T-cell (primary cell): ENCODE data around the gene ST6GAL1. TPM values are rescaled to one million over a fixed set of nuclear protein-coding genes. Genes with fewer than 3 reads are reported as not detected.
"Not testable (repeated sequence)": the region's sequence is repeated elsewhere in the genome, so short reads cannot be mapped to it uniquely, and the experiment has no call there.

Source experiments
- ATAC-seq, 4 experiments: fragments of 200-7000 bp in 3 of 4; fragments of 150-1000 bp in 1 of 4; cut with Tn5 transposase; replicated peaks in 1 of 4; 1 replicate in 3 of 4; 2 replicates in 1 of 4; pipeline ENCODE4 v1.10.0; 2021; ENCODE audit warnings: moderate library complexity in 3 of 4, mild to moderate bottlenecking in 2 of 4, moderate number of reproducible peaks in 1 of 4
- CTCF ChIA-PET, 2 donors: fragments of 300-600 bp; sonication (Branson Sonifier 250); formaldehyde crosslinking; loops; one replicate each; lab custom pipeline; 2022; ENCODE audit warnings: antibody characterized with exemption in 2 of 2; lab: Charles Lee
- POLR2A ChIA-PET, 2 donors: fragments of 300-600 bp; sonication (Branson Sonifier 250); formaldehyde crosslinking; loops; one replicate each; lab custom pipeline; 2022; ENCODE audit warnings: antibody characterized with exemption in 2 of 2; lab: Charles Lee
- DNase-seq, 35 experiments: peaks; one replicate each; pipeline versions ENCODE4 v3.0.0 to v3.0.0-alpha.2; 2013 to 2023
- H3K27ac ChIP-seq: one replicate; pipeline ENCODE4 v1.5.1; 2013; ENCODE audit warnings: low read length
- H3K27me3 ChIP-seq, 2 experiments: replicated peaks in 1 of 2; 1 replicate in 1 of 2; 2 replicates in 1 of 2; pipeline versions ENCODE4 v1.6.1 to v1.7.0; 2013; ENCODE audit warnings: low read length in 1 of 2, mixed read lengths in 1 of 2; ENCODE audit not compliant: control insufficient read depth in 2 of 2, insufficient read depth in 2 of 2; ENCODE audit errors: extremely low read depth in 1 of 2
- H3K36me3 ChIP-seq, 2 donors: 1 replicate in 1 of 2; 2 replicates in 1 of 2; pipeline versions ENCODE4 v1.6.1 to v1.7.0; 2013; ENCODE audit warnings: low read length in 1 of 2; ENCODE audit not compliant: control insufficient read depth in 2 of 2, insufficient read depth in 1 of 2; ENCODE audit errors: extremely low read depth in 1 of 2
- H3K4me1 ChIP-seq, 2 experiments: 1 replicate in 1 of 2; 2 replicates in 1 of 2; pipeline versions ENCODE4 v1.6.1 to v1.7.0; 2013; ENCODE audit warnings: low read length in 2 of 2, mixed read lengths in 1 of 2; ENCODE audit not compliant: insufficient read depth in 2 of 2, control insufficient read depth in 1 of 2; ENCODE audit errors: extremely low read depth in 1 of 2
- H3K4me3 ChIP-seq, 2 donors: 1 replicate in 1 of 2; 2 replicates in 1 of 2; pipeline versions ENCODE4 v1.5.1 to v1.7.0; 2013; ENCODE audit warnings: mild to moderate bottlenecking in 2 of 2, low read length in 1 of 2, moderate library complexity in 1 of 2; ENCODE audit not compliant: control insufficient read depth in 1 of 2; ENCODE audit errors: extremely low read depth in 1 of 2
- H3K9me3 ChIP-seq: 2 replicates; pipeline ENCODE4 v1.7.0; 2013
- H3K27ac Mint-ChIP-seq, 2 donors: one replicate each; pipeline ENCODE4 v1.8.0; 2020 to 2021; ENCODE audit warnings: mild to moderate bottlenecking in 2 of 2, mixed read lengths in 2 of 2
- H3K27me3 Mint-ChIP-seq, 2 donors: one replicate each; pipeline ENCODE4 v1.8.0; 2021 to 2022; ENCODE audit warnings: mixed read lengths in 2 of 2
- H3K36me3 Mint-ChIP-seq: one replicate; pipeline ENCODE4 v1.8.0; 2021; ENCODE audit warnings: mixed read lengths
- H3K4me1 Mint-ChIP-seq, 3 donors: one replicate each; pipeline ENCODE4 v1.8.0; 2020 to 2022; ENCODE audit warnings: mixed read lengths in 3 of 3, mild to moderate bottlenecking in 1 of 3
- H3K4me3 Mint-ChIP-seq, 3 donors: one replicate each; pipeline ENCODE4 v1.8.0; 2020 to 2022; ENCODE audit warnings: mild to moderate bottlenecking in 3 of 3, mixed read lengths in 3 of 3, moderate library complexity in 3 of 3
- H3K9me3 Mint-ChIP-seq, 3 donors: one replicate each; pipeline ENCODE4 v1.8.0; 2020 to 2022; ENCODE audit warnings: mixed read lengths in 3 of 3
- WGBS: methylation state at CpG from one replicate; pipeline ENCODE4 v1.1.5; 2013; ENCODE audit warnings: missing lambda C conversion rate; ENCODE audit not compliant: insufficient coverage; 5-methylcytosine and 5-hydroxymethylcytosine counted together
- total RNA-seq, 35 experiments: library from RNA in 6 of 35; stranded (reverse) in 6 of 35; fragments of 120-200 nt in 1 of 35; gene quantifications; one replicate each; pipeline versions ENCODE4 v1.2.1 to v1.2.4 and lab custom pipeline; 2013 to 2026

The ST6GAL1 gene
- total RNA-seq, 5 donors from 2014 or later (not counting 1 experiment from before 2014, with no cell fraction given): 148 to 237 (median 212) TPM

GRCh38 chr3:186953011-186953487 lies 22.7 kb downstream of the ST6GAL1 start:
- Mint-ChIP-seq H3K9me3 (peaks cover 0 to 3% (median 3%) of the 10 kb centered on the region in 3 donors), H3K4me1 (peaks cover 89 to 99% (median 95%) of the 10 kb centered on the region in 3 donors), H3K27me3 (no peaks in the 10 kb centered on the region), H3K27ac (peak overlapping the region; percentile 82 to 93), H3K36me3 (peaks cover 68% of the 10 kb centered on the region), H3K4me3 (peak overlapping the region; percentile 29 to 68 (median 37))
- H3K9me3 ChIP-seq: no peaks in the 10 kb centered on the region
- no peaks in the 10 kb centered on the region for H3K27me3 ChIP-seq
- H3K4me3 ChIP-seq: no peak overlapping the region
- POLR2A ChIA-PET: no interaction called here
- CTCF ChIA-PET: interaction anchor here (0.7 to 2.2 kb wide), 3 partner anchors 52 to 104 kb away, joined by 5 to 9 read pairs (median 8); no protein-coding TSS in a partner anchor
- H3K4me1 ChIP-seq: peaks cover 5 to 63% of the 10 kb centered on the region in 2 experiments
- 46% methylated on average over 3 of the region's 4 CpGs for WGBS
- peak overlapping the region; percentile 47 for H3K27ac ChIP-seq
- peaks cover 4 to 31% of the 10 kb centered on the region in 2 donors for H3K36me3 ChIP-seq
- ATAC-seq: peak; percentile 32 to 91 (median 82)
- peak in 1 of 35 experiments; percentile 12 for DNase-seq

GRCh38 chr3:186953992-186954699 lies 23.8 kb downstream of the ST6GAL1 start:
- not testable (repeated sequence) for H3K27me3 ChIP-seq

DNA sequence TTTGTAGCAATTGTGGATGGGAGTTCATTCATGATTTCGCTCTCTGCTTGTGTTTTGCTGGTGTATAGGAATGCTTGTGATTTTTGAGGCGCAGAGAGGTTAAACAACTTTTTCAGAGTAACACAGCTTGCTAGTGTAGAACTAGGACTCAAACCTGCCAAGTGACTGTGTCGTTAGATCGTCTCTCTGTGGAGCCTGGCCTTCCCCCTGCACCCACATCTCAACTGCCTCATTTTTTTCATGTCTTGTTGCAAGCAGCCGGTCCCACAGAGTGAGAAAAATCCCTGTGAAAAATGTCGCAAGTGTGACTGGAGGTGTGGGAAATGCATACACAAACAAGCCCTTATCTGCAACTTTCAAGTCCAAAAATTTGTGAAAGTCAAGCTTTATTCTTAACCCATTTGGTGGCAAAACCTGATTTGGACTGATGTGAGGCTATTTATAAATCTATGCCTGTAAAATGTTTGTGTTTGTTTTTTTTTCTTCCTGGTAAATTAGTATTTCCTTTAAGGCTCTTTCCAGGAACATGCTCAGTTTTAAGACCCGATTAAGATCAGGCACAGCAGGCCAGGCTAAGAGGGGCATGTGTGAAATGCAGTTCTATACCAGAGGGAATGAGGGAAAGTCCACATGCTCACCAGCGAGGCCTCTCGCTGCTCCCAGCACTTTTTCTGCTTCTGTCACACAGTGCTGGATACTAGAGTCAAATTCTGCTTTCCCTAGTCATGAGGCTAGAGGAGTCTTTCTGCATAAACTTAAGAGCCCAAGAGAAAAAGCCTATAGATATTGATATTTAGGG lies 25.8 kb downstream of the ST6GAL1 start:
- Histone ChIP-seq H3K36me3 (peaks cover 0 to 17% of the 10 kb centered on the region in 2 donors), H3K27me3 (no peaks in the 10 kb centered on the region), H3K9me3 (no peaks in the 10 kb centered on the region), H3K4me1 (peaks cover 5 to 50% of the 10 kb centered on the region in 2 experiments), H3K4me3 (no peak overlapping the region), H3K27ac (peak overlapping the region; percentile 15)
- ATAC-seq (no peak), DNase-seq (peak in 13 of 35 experiments; percentile 2 to 46 (median 8))
- H3K4me1 Mint-ChIP-seq: peaks cover 81 to 89% (median 86%) of the 10 kb centered on the region in 3 donors
- POLR2A ChIA-PET: no interaction called here
- peak overlapping the region; percentile 80 to 82 for H3K27ac Mint-ChIP-seq
- no CpG with 5 or more reads among the region's 9 CpGs for WGBS
- H3K9me3 Mint-ChIP-seq: peaks cover 0 to 3% (median 3%) of the 10 kb centered on the region in 3 donors
- no peaks in the 10 kb centered on the region for H3K27me3 Mint-ChIP-seq
- no peak overlapping the region for H3K4me3 Mint-ChIP-seq
- CTCF ChIA-PET: no interaction called here
- peaks cover 43% of the 10 kb centered on the region for H3K36me3 Mint-ChIP-seq

More at GRCh38 chr3:186953992-186954699, 23.8 kb downstream of the ST6GAL1 start:
- Mint-ChIP-seq H3K36me3 (peaks cover 57% of the 10 kb centered on the region), H3K4me3 (peak overlapping the region in 2 of 3 donors; percentile 3 to 21), H3K27ac (peak overlapping the region; percentile 46 to 81), H3K4me1 (peaks cover 81 to 94% (median 87%) of the 10 kb centered on the region in 3 donors)
- H3K27me3 Mint-ChIP-seq, H3K9me3 ChIP-seq, H3K9me3 Mint-ChIP-seq, H3K27ac ChIP-seq, ATAC-seq, H3K4me3 ChIP-seq: not testable (repeated sequence)
- Histone ChIP-seq H3K36me3 (peaks cover 4 to 21% of the 10 kb centered on the region in 2 donors), H3K4me1 (peaks cover 5 to 54% of the 10 kb centered on the region in 2 experiments)
- WGBS: no CpG with 5 or more reads among the region's 6 CpGs
- DNase-seq: peak in 1 of 35 experiments; percentile 23
- ChIA-PET POLR2A (interaction anchor here in 1 of 2 donors (0.6 kb wide), 1 partner anchor 31 kb away, joined by 5 read pairs; no protein-coding TSS in a partner anchor), CTCF (interaction anchor here (1.0 to 2.2 kb wide), 2 partner anchors 105 kb away, joined by 8 to 9 read pairs; no protein-coding TSS in a partner anchor)

DNA sequence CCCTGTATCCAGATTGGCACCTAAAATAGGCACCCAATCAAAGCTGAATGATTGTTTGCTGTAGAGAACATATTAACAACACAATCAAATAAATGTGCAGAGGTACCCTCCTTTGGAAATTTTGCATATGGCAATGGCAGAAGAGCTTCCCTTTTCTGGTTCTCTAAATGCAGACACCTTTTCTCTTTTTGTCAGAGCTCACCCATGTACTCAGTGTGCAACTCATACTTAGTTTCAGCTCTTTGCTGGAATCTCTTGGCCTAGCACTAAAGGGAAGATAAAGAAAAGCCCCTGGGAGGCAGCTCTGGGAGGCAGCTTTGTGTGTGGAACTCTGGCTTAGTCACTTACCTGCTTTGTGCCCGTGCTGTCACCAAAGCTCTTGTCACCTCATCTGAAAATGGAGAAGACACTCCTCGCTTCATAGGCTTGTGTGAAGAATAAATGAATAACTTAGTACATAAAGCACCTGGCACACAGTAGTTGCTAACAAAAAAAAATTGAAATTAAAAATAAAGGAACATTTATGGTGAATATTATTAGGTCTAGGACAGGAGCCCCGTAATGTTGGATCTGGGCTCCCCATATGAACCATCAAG lies 28.8 kb downstream of the ST6GAL1 start:
- Mint-ChIP-seq H3K4me3 (no peak overlapping the region), H3K4me1 (peaks cover 65 to 85% (median 79%) of the 10 kb centered on the region in 3 donors), H3K27ac (peak overlapping the region; percentile 5 to 52), H3K27me3 (no peaks in the 10 kb centered on the region), H3K36me3 (peaks cover 27% of the 10 kb centered on the region), H3K9me3 (peaks cover 0 to under 1% (median 0%) of the 10 kb centered on the region in 3 donors)
- H3K27me3 ChIP-seq: no peaks in the 10 kb centered on the region
- no peaks in the 10 kb centered on the region for H3K9me3 ChIP-seq
- ATAC-seq (no peak), DNase-seq (no peak)
- peaks cover 6 to 16% of the 10 kb centered on the region in 2 donors for H3K36me3 ChIP-seq
- ChIA-PET POLR2A (interaction anchor here in 1 of 2 donors (0.6 kb wide), 1 partner anchor 940 kb away, joined by 3 read pairs; no protein-coding TSS in a partner anchor), CTCF (interaction anchor here (0.5 to 2.1 kb wide), 6 partner anchors 21 to 1474 kb away, joined by 3 to 27 read pairs (median 4); partner anchors contain the start of gene RPL39L (in 1 of the 2))
- H3K4me1 ChIP-seq: peaks cover 0 to 36% of the 10 kb centered on the region in 2 experiments
- no peak overlapping the region for H3K27ac ChIP-seq
- WGBS: no CpG with 5 or more reads among the region's 3 CpGs
- H3K4me3 ChIP-seq: no peak overlapping the region

- CTCF ChIA-PET: interaction anchor here (0.6 to 1.4 kb wide), 2 partner anchors 111 to 369 kb away, joined by 4 read pairs; no protein-coding TSS in a partner anchor
- Histone ChIP-seq H3K27ac (no peak overlapping the region), H3K4me3 (no peak overlapping the region), H3K27me3 (no peaks in the 10 kb centered on the region), H3K36me3 (peaks cover 9 to 28% of the 10 kb centered on the region in 2 donors), H3K4me1 (peaks cover 0 to 39% of the 10 kb centered on the region in 2 experiments), H3K9me3 (no peaks in the 10 kb centered on the region)
- no peaks in the 10 kb centered on the region for H3K9me3 Mint-ChIP-seq
- no peaks in the 10 kb centered on the region for H3K27me3 Mint-ChIP-seq
- ATAC-seq (no peak), DNase-seq (no peak)
- peak overlapping the region; percentile 70 for H3K27ac Mint-ChIP-seq
- POLR2A ChIA-PET: interaction anchor here in 1 of 2 donors (0.6 kb wide), 4 partner anchors 19 to 176 kb away, joined by 3 to 10 read pairs (median 4); no protein-coding TSS in a partner anchor
- 80% methylated on average over 2 of the region's 4 CpGs for WGBS
- peaks cover 27% of the 10 kb centered on the region for H3K36me3 Mint-ChIP-seq
- H3K4me1 Mint-ChIP-seq: peaks cover 52 to 83% (median 71%) of the 10 kb centered on the region in 3 donors
- H3K4me3 Mint-ChIP-seq: no peak overlapping the region
Measured at GRCh38 chr3:186960347-186960746, 30.0 kb downstream of the ST6GAL1 start.
